C4-2B (cell line): Measurements from ENCODE around the gene GPR152.

Experiments
- H3K27ac ChIP-seq: fragments of 450-650 bp; 2 replicates; pipeline ENCODE4 v1.5.1; 2017
- ZFX ChIP-seq: fragments of 450-650 bp; IDR thresholded peaks from 2 replicates; pipeline ENCODE4 v1.6.1; 2017
- TF ChIP-seq, protein P1 (sequence below): fragments of 450-650 bp; conservative IDR thresholded peaks from 2 replicates; pipeline ENCODE4 v1.5.1; 2017; ENCODE audit warnings: mild to moderate bottlenecking

The GPR152 gene

DNA sequence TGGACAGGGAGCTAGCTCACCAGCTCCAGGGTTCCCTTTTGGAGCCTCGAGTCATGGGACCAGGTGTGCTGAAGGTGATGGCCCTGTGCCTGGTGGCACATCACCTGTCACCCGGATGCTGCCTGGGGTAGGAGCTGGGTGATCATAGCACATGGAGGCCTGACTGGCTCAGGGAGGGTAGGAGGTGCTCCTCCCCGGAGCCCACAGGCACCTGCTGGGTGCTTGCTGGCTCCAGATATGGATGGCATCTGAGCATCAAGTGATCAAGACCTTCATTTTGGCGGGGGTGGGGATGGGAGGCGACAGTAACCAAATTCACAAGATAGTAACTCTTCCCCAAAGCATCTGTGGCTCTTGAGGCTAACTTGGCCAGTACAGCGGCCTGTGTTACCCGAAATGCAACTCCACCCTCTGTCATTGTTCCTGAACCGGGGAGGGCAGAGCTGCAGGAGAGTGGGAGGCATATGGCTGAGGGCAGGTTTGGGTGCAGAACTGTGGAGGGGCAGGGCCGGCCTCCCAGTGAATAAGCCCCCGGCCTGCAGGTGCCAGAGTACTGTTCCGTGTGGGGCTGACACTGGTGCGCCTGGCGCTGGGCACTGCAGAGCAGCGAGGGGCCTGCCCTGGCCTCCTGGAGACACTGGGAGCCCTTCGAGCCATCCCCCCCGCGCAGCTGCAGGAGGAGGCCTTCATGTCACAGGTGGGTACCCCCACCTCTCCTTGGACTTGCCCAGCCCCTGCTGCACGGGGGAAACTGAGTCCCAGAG lies 43.9 kb downstream of the GPR152 start:
- TF ChIP-seq ZFX = no peak
- TF ChIP-seq, protein P1, sequence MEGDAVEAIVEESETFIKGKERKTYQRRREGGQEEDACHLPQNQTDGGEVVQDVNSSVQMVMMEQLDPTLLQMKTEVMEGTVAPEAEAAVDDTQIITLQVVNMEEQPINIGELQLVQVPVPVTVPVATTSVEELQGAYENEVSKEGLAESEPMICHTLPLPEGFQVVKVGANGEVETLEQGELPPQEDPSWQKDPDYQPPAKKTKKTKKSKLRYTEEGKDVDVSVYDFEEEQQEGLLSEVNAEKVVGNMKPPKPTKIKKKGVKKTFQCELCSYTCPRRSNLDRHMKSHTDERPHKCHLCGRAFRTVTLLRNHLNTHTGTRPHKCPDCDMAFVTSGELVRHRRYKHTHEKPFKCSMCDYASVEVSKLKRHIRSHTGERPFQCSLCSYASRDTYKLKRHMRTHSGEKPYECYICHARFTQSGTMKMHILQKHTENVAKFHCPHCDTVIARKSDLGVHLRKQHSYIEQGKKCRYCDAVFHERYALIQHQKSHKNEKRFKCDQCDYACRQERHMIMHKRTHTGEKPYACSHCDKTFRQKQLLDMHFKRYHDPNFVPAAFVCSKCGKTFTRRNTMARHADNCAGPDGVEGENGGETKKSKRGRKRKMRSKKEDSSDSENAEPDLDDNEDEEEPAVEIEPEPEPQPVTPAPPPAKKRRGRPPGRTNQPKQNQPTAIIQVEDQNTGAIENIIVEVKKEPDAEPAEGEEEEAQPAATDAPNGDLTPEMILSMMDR = no peak
- no peak overlapping the region for H3K27ac ChIP-seq

DNA sequence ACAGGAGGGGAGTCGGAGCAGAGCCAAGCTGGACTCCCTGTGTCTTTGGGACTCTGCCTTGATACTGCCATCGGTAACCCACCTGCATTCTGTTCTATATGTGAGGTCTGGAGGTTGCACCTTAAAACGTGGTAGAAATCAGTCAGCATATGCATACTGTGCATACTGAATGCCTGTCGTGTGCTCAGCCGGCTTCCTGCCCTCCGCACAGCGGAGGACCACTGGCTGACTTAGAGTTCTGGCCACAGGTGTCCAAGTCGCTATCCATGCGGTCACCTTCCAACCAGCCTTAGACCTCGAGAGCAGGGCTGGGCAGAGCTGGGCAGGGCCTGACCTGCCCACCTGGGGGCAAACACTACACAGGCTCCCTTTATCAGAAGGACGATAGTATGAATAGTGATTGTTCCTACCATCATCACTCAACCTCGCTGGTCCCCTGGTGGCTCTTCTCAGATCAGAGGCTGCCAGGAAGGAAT lies 44.8 kb downstream of the GPR152 start:
- TF ChIP-seq, protein P1 = no peak
- no peak for TF ChIP-seq ZFX
- H3K27ac ChIP-seq = no peak overlapping the region

DNA sequence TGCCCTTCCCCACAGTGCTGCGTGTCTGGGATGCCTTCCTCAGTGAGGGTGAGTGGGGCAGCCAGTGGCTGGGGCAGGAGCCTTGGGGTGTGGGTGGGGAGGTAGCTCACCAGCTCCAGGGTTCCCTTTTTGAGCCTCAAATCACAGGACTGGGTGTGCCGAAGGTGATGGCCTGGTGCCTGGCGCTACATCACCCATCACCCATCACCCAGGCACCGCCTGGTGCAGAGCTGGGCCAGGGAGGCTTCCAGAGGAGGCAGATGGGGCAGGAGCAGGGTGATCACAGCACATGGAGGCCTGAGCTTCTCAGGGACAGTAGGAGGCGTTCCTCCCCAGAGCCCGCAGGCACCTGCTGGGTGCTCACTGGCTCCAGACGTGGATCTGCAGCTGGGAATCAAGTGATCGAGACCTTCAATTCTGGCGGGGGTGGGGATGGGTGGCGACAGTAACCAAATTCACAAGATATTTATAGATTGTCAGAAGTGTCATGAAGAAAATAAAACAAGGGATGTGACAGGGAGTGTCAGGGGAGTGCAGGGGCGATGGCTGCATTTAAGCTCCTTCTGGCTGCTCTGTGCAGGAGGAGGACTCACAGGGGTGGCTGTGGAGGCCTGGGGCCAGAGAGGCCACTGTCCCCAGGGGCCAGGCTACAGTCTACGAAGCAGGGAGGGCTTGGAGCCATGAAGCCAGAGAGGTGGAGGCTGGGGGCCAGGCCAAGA lies 45.4 kb downstream of the GPR152 start:
- no peak for TF ChIP-seq ZFX
- TF ChIP-seq, protein P1 = no peak
- H3K27ac ChIP-seq = no peak overlapping the region

DNA sequence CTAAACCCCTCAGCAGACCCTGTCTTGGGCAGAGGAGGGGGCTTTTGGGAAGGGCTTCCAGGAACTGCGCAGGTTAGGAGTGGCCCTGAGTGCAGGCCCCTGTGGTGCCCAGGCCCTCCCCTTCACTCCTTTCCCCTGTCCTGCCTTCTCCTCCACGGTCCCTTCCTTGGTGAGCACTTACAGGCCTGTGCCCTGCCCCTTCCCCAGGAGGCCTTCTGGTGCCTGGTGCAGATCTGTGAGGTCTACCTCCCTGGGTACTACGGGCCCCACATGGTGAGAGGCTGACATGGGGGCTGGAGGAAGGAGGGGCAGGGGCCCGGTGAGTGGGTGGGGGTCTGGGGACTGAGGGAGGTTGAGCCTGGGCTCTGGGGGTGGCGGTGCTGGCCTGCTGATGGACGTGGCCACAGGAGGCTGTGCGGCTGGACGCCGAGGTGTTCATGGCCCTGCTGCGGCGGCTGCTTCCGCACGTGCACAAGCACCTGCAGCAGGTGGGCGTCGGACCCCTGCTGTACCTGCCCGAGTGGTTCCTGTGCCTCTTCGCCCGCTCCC lies 46.0 kb downstream of the GPR152 start:
- TF ChIP-seq ZFX = no peak
- TF ChIP-seq, protein P1 = no peak
- no peak overlapping the region for H3K27ac ChIP-seq

DNA sequence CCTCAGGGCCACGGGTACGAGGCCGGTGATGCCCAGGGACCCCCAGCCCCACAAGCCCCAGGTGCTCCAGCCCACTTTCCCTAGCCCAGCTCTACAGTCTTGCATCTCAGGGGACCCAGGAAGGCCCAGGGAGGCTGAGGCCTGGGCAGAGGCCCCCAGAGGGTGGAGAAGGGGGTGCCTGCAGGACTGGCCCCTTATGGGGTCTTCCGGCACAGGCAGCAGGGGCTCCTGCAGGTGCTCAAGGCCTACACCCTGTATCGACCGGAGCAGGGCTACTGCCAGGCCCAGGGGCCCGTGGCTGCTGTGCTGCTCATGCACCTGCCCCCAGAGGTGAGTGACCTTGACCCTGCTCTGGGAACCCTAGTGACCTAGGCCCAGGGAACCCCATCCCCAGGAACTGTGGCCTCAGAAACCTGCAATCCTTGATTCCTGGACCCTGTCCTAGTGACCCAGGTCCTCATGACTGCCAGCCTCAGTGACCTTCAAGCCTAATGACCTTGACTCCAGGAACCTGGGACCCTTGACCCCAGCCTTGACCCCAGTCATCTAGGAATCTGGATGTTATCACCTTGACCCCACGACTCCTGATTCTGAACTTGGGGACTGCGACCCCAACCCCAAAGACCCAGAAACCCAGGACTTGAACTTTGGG lies 46.7 kb downstream of the GPR152 start:
- TF ChIP-seq, protein P1 = no peak
- no peak for TF ChIP-seq ZFX
- H3K27ac ChIP-seq = no peak overlapping the region

DNA sequence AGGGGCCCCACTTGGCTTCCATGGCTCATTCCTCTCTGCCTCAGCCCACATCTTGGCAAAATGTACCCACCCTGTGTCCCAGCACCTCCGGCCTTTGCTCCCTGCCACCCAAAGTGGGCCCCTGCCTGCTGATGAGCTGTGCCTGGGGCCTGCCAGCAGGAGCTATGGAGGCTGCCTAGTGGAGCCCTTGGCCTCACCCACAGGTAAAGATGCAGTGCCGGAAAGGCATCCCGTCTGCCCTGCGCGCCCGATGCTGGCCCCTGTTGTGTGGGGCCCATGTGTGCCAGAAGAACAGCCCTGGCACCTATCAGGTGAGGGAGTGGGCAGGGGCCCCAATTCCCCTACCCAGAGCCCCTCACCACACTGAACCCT lies 47.3 kb downstream of the GPR152 start:
- TF ChIP-seq, protein P1 = no peak
- H3K27ac ChIP-seq = no peak overlapping the region
